AG10803 (cell line): Measurements from ENCODE around the gene NRG3.

Experiments
- DNase-seq: peaks from one replicate; pipeline ENCODE4 v3.0.0; 2010; ENCODE audit warnings: low read depth
- H3K4me3 ChIP-seq: 2 replicates; pipeline ENCODE4 v1.5.1; 2011; ENCODE audit warnings: mild to moderate bottlenecking, low read length, control low read depth
- TF ChIP-seq, protein P1 (sequence below): conservative IDR thresholded peaks from 2 replicates; pipeline ENCODE4 v1.5.1; 2011; ENCODE audit warnings: mild to moderate bottlenecking, low read length, control low read depth, inconsistent platforms

The NRG3 gene

DNA sequence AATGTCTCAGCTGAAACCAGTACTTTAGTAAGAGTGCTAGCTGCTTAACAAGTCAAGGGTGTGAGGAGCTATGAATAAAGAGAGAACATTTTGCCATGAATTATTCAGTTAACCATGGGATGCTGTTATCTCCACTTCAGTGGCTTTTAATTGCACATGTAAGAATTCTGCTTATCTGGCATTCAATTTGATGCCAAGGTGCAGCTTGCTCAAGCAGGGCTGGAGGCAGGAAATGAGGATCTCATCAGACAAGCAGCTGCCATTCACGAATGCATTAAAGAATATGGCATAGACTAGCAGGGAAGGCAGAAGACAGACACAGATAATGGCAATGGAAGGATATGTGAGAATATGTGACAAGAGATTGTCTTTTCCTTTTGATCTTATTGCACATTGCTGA is 697.8 kb downstream of the NRG3 start:
- H3K4me3 ChIP-seq, result no peak overlapping the region
- TF ChIP-seq, protein P1, sequence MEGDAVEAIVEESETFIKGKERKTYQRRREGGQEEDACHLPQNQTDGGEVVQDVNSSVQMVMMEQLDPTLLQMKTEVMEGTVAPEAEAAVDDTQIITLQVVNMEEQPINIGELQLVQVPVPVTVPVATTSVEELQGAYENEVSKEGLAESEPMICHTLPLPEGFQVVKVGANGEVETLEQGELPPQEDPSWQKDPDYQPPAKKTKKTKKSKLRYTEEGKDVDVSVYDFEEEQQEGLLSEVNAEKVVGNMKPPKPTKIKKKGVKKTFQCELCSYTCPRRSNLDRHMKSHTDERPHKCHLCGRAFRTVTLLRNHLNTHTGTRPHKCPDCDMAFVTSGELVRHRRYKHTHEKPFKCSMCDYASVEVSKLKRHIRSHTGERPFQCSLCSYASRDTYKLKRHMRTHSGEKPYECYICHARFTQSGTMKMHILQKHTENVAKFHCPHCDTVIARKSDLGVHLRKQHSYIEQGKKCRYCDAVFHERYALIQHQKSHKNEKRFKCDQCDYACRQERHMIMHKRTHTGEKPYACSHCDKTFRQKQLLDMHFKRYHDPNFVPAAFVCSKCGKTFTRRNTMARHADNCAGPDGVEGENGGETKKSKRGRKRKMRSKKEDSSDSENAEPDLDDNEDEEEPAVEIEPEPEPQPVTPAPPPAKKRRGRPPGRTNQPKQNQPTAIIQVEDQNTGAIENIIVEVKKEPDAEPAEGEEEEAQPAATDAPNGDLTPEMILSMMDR, result no peak
- no peak for DNase-seq

DNA sequence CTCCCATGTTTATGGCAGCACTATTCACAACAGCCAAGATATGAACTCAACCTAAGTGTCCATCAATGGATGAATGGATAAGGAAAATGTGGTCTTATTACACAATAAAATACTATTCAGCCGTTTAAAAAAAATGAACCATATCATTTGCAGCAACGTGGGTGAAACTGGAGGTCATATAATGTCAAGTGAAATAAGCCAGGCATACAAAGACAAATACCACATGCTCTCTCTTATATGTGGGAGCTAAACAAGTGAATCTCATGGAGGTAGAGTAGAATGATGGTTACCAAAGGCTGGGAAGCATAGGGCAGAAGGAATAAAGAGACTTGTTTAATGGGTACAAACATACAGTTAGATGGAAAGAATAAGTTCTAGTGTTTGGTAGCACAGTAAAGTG is 699.1 kb downstream of the NRG3 start:
- no peak overlapping the region for H3K4me3 ChIP-seq
- no peak for DNase-seq
- TF ChIP-seq, protein P1, result no peak

DNA sequence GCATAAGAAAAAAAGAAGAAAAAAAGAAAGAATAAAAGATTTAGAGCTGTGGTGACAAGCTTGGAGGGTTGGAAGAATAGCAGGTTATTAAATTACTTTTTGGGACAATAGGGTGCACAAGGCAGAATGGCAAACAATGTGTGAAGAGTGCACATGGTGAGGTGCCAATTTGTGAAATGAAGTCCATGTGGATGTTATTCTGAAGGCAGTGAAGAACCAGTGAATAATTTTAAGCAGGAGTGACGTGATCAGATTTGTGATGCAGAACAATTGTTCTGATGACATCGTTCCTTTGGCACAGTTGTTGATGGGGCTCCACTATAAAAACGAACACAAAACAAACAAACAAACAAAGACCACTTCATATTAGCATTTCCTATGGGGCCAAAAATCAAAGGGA is 700.3 kb downstream of the NRG3 start:
- H3K4me3 ChIP-seq, result no peak overlapping the region
- no peak for DNase-seq
- TF ChIP-seq, protein P1, result no peak

DNA sequence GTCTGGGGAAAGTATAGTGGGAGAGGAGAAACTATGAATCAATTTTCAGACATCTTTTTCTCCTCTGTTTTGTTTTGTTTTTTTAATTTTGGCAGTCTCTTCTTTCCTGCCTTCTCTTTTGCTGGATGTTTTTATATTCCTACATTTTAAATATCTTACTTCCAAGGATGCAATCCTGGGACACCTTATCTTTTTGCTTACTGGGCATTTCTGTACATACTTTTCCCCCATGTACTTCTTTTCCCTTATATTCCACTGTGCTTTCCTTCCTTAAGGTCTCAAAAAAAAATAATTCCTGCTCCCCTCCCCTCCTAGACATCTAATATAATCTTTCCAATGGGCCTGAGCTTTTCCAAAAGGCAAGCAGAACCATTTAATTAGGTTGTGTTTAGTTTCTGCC is 701.1 kb downstream of the NRG3 start:
- TF ChIP-seq, protein P1, result no peak
- DNase-seq, result no peak
- H3K4me3 ChIP-seq, result no peak overlapping the region

DNA sequence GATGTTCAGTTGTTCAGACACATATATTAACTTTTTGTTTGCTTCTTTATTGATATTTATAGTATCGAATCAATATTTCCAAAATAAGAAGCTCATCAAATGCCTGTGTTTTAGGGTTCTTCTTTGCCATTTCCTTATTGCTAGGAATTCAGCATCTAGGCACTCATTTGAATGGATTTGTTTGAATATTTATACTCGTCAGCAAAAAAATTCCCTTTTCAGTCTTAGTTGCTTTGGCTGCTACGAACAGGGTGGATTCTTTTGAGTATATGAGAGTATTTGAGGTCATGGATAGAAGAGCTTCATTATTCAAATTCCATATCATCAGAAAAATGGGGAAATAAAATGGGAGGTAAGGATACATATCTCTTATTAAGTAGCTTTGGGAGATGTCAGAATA is 706.9 kb downstream of the NRG3 start:
- no peak overlapping the region for H3K4me3 ChIP-seq
- TF ChIP-seq, protein P1, result no peak
- no peak for DNase-seq

DNA sequence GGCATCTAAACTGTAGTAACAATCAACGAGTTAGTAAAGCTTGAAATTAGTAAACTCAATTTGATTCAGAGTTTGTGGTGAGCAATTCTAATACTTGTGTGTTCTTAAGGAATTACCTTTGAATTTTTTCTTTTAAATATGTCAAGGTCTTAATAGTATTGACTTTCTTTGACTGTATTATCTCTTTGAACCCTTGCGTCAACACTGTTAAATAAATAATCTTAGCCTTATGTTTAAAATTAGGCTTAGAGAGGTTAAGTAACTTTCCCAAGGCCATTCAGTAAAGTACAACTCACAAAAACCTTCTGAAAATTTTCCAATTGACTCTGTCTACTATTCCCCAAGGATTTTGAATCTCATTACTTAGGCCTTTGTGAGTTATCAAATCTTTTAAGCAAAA is 716.4 kb downstream of the NRG3 start:
- TF ChIP-seq, protein P1, result no peak
- no peak for DNase-seq
- H3K4me3 ChIP-seq, result no peak overlapping the region

DNA sequence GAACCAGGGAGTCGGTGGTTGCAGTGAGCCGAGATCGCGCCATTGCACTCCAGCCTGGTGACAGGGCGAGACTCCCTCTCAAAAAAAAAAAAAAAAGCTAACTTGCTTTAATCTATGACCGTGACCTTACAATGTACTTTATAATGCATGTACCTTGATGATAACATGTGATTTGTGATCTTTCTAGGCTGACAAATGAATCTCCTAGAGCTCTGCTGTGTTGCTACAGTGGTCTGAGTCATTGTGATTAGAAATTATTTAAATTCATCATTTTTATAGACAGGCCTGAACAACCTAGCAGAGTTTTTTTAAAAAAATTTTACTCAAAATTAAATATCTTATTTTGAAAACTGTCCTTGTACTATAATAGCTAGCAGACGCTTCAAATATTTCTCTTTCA is 722.8 kb downstream of the NRG3 start:
- no peak overlapping the region for H3K4me3 ChIP-seq
- no peak for DNase-seq
- TF ChIP-seq, protein P1, result no peak
